Neuron (in vitro differentiated cells): ENCODE data around the gene SIRT7.

Source experiments
- H2AFZ ChIP-seq: one replicate; pipeline ENCODE4 v1.6.1; 2013; ENCODE audit warnings: low read depth, mild to moderate bottlenecking, inconsistent platforms, low read length, moderate library complexity
- H3K27me3 ChIP-seq: one replicate; pipeline ENCODE4 v1.6.1; 2013; ENCODE audit warnings: low read length; ENCODE audit not compliant: insufficient read depth
- H3K36me3 ChIP-seq: one replicate; pipeline ENCODE4 v1.6.1; 2013; ENCODE audit warnings: low read length; ENCODE audit not compliant: insufficient read depth
- H3K4me1 ChIP-seq: one replicate; pipeline ENCODE4 v1.6.1; 2013; ENCODE audit warnings: low read length; ENCODE audit not compliant: insufficient read depth
- H3K4me3 ChIP-seq: 2 replicates; pipeline ENCODE4 v1.5.1; 2013; ENCODE audit warnings: mild to moderate bottlenecking, low read length, moderate library complexity
- H3K9me3 ChIP-seq: one replicate; pipeline ENCODE4 v1.6.1; 2013; ENCODE audit warnings: low read length

Gene SIRT7

DNA sequence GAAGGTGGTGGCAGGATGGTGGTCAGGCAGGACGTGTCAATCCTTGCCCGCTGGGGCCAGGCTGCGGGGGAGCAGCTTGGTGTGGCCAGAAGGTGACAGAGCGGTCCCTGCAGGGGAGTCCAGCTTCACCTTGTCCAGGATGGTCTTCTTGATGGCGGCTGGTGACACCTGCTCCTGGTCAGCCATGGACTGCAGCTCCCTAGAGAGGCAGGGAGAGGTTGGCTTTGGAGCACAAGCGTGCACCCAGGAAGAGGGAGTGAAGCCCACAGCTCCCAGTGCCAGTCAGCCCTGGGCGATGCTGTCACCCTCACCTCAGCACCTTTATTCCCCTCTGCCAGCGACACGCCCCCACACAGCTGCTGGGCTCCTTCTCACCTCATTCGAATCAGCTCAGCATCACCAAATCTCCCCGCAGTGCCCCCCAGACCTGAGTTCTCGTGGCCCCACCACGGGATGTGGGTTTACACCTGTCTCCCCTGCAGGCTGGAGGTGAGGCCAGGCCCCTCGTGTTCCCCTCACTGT is 15.3 kb upstream of the SIRT7 start:
- peaks cover 10% of the 10 kb centered on the region for H3K4me1 ChIP-seq
- no peaks in the 10 kb centered on the region for H3K9me3 ChIP-seq
- H3K27me3 ChIP-seq, result no peaks in the 10 kb centered on the region
- H3K4me3 ChIP-seq, result no peak overlapping the region
- peaks cover 3% of the 10 kb centered on the region for H3K36me3 ChIP-seq
- no peak overlapping the region for H2AFZ ChIP-seq

DNA sequence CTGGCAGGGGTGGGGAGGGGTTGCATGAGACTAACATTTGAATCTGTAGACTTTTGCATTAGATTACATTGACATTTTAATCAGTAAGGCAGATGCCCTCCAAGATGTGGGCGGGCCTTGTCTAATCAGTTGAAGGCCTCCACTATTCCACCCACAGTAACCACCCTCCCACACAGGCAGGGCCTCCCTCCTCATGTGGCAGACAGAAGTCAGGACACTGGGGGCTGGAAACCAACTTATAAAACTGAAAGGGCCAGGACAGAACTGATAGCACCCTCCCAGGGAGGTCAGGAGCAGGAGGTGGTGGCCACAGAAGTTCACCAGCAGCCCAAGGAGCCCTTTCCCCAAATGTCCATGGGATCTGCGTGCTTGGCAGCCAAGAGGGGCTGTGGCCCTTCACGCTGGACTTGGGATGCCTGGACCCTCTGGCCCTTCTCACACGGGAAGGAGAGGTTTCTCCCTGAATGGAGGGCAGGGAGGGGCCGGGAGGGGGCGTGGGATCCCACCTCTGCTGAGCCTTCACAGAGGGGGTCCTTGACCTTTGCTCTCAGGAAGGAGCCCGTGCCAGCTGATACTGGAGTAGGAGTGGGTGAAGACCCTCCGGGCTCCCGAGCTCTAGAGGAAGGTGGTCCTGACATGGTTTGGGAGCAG is 14.5 kb upstream of the SIRT7 start:
- Histone ChIP-seq H3K27me3 (no peaks in the 10 kb centered on the region), H3K9me3 (no peaks in the 10 kb centered on the region), H2AFZ (no peak overlapping the region), H3K4me1 (peaks cover 10% of the 10 kb centered on the region), H3K4me3 (no peak overlapping the region), H3K36me3 (peaks cover 3% of the 10 kb centered on the region)

DNA sequence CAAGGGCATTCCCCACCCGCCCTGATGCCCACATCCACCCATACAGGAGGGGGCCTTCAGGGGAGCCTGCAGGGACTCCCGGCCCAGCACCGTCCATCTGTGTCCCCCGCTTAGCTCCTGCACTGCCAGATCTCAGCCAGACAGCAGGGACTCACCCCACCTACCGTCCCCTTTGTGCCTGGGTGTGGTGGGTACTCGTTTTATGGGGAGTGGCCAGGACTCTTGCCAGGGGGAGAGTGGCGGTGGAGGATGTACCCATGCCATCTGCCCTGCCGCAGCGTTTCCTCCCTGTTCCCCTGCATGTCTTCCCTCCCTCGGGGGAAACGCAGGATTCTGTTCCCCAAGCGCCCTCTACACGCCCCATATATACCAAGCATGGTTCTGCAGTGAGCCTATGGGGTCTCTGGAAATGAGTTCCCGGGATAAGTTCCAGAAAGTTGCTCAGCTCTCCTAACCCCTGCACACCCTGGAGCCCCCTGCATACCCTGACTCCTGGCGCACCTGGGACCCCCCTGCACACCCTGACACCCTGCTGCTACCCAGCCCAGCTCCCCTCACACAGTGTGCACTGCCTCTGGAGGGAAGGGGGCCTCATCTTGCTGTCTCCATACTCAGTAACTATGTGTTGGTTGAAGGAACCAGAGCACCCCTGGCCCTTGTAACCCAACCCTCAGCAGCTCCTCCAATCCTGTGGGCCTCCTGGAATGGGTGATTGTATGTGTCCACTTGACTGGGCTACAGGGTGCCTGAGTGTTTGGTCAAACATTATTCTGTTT is 13.8 kb upstream of the SIRT7 start:
- Histone ChIP-seq H2AFZ (no peak overlapping the region), H3K36me3 (peaks cover 3% of the 10 kb centered on the region), H3K4me3 (no peak overlapping the region), H3K9me3 (no peaks in the 10 kb centered on the region), H3K4me1 (peaks cover 9% of the 10 kb centered on the region), H3K27me3 (no peaks in the 10 kb centered on the region)

DNA sequence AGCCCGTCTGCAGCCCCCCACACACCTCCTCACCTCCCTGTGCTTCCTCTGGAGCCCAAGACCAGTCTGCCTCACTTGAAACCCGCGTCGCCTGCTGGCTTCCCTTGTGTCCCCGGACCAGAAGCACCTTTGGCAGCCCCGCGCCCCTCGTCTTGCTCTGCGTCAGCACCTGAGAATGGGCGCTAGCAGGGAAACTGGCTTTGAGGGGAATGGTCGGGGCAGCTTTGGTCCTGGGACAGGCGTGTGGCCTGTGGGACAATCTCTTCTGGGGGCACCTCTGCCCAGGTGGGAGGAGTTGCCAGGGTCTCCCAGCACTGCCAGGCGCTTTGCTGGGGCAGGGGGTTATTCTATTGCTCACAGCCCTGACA is 13.2 kb upstream of the SIRT7 start:
- Histone ChIP-seq H3K4me1 (peaks cover 8% of the 10 kb centered on the region), H3K9me3 (no peaks in the 10 kb centered on the region), H3K36me3 (peaks cover 3% of the 10 kb centered on the region), H2AFZ (no peak overlapping the region), H3K4me3 (no peak overlapping the region), H3K27me3 (no peaks in the 10 kb centered on the region)

DNA sequence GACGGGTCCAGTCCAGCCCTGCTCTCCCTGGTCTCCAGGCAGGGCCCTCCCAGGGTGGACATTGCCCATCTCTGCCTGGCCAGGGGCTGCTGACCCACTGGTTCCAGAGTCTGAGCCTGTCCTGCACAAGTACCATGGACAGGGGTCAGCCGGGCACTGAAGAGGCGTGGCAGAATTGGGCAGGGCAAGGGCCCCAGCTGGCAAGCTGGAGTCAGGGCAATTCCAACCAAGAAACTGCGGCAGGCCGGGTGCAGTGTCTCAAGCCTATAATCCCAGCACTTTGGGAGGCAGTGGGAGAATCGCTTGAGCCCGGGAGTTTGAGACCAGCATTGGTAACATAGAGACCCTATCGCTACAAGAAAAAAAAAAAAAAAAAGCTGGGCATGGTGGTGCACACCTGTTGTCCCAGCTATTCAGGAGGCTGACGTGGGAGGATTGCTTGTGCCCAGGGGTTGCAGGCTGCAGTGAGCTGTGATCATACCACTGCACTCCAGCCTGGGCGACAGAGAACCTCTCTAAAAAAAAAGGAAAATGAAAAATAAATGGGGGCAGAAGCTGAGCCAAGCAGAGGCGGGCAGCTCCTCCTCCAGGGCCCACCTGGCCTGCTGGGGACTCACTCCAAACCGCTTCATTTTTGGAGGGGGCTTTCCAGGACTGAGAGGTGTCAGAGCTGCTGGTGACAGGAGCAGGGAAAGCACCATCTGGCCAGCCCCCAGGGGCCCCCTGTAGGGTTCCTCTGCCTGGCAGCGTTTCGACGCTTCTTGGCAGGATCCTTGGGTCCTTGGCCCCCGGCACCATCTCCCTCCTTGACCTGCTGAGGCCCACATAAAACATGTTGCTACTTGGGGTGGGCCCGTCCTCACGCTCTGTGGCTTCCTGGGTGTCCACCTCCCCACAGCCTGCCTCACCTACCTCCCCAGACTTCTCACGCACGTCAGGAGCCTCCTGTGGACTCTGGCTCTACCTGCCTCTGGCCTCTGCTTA is 12.5 kb upstream of the SIRT7 start:
- Histone ChIP-seq H3K4me1 (peaks cover 12% of the 10 kb centered on the region), H2AFZ (no peak overlapping the region), H3K27me3 (no peaks in the 10 kb centered on the region), H3K36me3 (peaks cover 3% of the 10 kb centered on the region), H3K4me3 (no peak overlapping the region), H3K9me3 (no peaks in the 10 kb centered on the region)

DNA sequence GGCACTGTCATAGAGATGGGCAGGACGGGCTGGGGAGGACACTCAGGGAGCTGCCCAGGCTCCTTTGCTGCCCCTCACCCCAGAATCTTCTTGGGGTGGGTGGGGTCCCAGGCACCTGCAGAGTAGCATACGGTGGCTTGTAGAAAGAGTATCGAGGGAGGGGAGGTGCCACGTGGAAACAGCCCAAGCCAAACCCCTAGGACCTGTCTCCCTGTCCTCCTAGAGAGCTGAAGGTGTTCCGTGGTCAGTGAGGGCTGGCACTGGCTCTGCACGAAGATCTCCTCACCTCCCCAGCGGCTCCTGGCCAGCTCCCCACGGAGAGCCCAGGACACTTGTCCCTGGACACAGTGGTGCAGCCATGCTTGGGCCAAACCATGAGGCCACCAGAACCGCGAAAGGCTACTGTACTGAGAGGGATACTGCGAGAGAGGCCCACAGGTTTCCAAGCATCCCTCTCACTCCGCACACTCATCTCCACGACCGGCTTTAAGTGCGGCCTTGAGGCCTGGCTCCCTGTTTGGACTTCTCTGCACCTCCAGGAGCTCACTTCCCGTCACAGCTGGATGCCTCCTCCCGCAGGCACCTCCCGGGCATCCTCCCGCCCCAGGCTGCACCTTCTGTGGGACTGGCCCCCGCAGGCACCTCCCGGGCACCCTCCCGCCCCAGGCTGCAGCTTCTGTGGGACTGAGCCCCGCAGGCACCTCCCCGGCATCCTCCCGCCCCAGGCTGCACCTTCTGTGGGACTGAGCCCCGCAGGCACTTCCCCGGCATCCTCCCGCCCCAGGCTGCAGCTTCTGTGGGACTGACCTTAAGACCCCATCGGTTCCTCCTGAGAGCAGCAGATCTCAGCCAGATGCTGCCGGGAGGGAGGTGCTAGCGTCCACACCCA is 11.5 kb upstream of the SIRT7 start:
- no peaks in the 10 kb centered on the region for H3K27me3 ChIP-seq
- H3K9me3 ChIP-seq, result no peaks in the 10 kb centered on the region
- H3K4me1 ChIP-seq, result peaks cover 20% of the 10 kb centered on the region
- H3K4me3 ChIP-seq, result no peak overlapping the region
- peaks cover 3% of the 10 kb centered on the region for H3K36me3 ChIP-seq
- H2AFZ ChIP-seq, result no peak overlapping the region

DNA sequence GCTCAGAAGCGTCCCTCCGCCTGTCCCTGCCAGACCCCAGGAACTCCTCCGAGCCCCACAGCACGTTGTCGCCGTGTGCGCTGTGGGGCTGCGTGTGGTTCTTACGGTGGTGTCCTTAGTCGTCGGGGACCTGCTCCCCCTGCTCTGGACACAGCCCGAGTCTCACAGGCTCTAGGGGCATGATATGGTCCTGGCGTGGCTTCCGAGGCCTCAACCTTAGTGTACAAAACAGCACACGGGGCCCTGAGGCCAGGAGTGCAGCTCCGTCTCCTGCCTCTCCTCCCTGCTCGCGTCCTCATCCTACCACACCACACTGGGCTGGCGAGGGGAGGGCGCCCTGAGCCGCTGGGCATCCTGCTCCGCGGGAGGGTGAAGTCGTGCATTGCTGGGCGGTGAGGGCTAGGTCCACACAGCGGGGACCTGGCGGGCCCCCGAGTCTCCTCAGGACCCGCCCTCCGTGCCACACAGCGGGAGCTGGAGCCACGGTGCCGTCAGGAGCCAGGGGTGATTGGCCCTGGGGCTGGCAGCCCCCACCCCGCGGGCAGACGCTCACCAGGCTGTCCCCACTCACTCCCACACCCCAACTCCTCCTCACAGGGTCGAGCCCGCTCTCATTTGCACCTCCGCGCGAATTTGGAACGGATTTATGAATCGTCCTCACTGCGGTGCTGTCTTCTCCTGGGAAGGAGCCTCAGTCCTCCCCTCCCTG is 10.7 kb upstream of the SIRT7 start:
- no peaks in the 10 kb centered on the region for H3K27me3 ChIP-seq
- peaks cover 3% of the 10 kb centered on the region for H3K36me3 ChIP-seq
- peak overlapping the region; percentile 71 for H3K4me3 ChIP-seq
- H2AFZ ChIP-seq, result peak overlapping the region; percentile 66
- peaks cover 22% of the 10 kb centered on the region for H3K4me1 ChIP-seq
- H3K9me3 ChIP-seq, result no peaks in the 10 kb centered on the region

DNA sequence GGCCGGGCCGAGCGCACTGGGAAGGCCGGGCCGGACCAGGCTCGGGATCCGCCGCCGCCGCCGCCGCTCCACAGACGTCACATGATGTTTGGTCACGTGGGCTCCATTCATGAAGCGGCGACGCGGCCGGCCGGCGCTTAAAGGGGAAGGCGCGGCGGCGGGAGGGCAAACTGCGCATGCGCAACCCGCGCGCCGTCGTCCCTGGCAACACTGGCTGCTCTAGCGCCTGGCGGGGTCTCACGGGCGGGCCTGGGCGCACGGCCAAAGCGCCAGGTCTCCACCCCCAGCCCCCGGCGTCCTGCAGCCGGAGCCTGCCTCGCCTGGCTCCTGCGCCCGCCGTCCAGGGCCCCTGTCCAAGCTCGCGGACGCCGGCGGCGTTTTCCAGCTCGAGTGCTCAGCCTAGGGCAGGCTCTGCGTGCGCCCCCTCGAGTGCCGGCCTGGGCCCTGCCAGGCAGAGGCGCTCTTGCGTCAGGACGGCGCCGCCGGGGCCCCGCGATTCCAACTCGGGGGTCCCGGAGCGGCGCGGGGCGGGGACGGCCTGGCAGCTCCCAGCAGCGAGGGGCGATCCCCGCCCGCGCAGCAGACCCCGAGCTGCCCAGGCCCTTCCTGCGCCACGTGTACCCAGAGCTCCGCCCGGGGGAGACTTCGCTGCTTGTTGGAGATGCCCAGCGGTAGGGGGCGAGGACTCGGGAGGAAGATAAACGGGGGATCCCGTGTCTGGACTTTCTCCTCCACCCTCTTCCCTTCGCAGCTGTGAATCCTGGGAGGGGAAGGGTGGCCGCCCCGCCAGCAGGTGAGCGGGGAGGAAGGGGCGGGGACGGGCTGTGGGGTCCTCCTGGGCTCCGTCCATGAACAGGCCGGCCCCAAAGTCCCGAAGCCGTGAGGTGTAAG is 9.9 kb upstream of the SIRT7 start, which contains the start of gene MAFG:
TSS of gene MAFG (minus strand) at position 83 of the 891 bp plus-strand sequence. CDS start 4,550 bp downstream, outside the sequence.
- H2AFZ ChIP-seq, result peak within 1 kb of the TSS; percentile 66
- peaks cover 1% of the 10 kb centered on the region for H3K36me3 ChIP-seq
- H3K27me3 ChIP-seq, result no peaks in the 10 kb centered on the region
- H3K9me3 ChIP-seq, result no peaks in the 10 kb centered on the region
- H3K4me1 ChIP-seq, result peaks cover 22% of the 10 kb centered on the region
- H3K4me3 ChIP-seq, result peak within 1 kb of the TSS; percentile 71

DNA sequence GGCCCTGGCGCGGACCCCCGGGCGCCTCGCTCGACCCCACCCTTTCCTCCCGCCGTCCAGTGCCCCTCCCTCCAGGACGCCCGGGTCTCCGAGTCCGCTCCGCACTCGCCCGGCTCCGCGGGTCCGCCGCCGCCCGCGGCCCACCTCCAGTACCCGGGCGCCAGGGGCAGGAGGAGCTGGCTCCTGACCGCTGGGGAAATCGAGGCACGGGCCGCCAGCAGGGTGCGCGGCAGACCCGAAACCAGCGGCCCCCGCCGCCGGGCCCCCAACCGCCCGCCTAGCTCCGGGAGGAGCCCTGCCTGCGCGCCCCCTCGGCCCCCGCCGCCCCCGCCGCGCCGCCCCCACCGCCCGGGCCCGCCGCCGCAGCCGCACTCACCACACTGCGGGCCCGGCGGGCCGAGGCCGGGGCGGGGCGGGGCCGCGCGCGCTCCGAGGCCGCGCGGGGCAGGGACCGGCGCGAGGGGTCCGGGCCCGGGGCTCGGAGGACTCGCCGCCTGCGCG is 9.2 kb upstream of the SIRT7 start:
- no peaks in the 10 kb centered on the region for H3K27me3 ChIP-seq
- peak overlapping the region; percentile 71 for H3K4me3 ChIP-seq
- H3K4me1 ChIP-seq, result peaks cover 22% of the 10 kb centered on the region
- peaks cover 4% of the 10 kb centered on the region for H3K36me3 ChIP-seq
- H3K9me3 ChIP-seq, result no peaks in the 10 kb centered on the region
- no peak overlapping the region for H2AFZ ChIP-seq

DNA sequence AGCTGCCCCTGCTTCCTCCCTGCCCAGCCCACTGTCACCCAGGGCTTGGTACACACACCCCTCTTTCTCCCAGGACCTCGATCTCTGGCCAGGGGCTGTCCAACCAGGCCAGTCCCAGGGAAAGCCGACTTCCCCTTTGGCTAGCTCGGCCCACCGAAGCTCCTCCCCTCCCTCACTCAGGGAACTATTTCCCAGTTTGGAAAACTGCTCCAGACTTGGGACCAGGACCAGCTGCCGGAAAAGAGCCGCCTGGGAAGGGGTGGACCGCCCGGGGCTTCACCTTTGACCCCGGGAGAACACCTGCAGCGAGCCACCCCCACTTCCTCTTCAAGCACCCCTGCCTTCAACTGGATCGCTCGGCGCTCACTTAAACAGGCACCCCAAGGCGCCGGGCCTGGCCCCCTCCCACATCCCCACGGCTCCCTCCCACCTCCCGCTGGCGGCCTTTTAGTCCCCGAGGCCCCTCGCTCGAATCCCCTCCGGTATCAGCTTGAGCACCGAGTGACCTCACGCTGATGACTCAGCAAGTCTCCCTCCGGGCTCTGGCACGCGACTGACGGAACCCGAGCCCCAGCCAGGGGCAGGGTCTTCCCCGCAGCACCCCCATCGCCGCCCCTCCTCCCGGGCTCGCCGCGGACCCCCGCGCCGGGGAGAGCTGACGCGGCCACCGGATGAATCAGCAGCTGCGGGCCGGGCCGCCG is 8.6 kb upstream of the SIRT7 start:
- H2AFZ ChIP-seq, result no peak overlapping the region
- H3K4me3 ChIP-seq, result peak overlapping the region; percentile 71
- peaks cover 22% of the 10 kb centered on the region for H3K4me1 ChIP-seq
- H3K36me3 ChIP-seq, result peaks cover 7% of the 10 kb centered on the region
- H3K9me3 ChIP-seq, result no peaks in the 10 kb centered on the region
- no peaks in the 10 kb centered on the region for H3K27me3 ChIP-seq
